Liver (tissue), 9 donors: ENCODE results near the gene MUSK. TPM values are rescaled to one million over a fixed set of nuclear protein-coding genes. Genes with fewer than 3 reads are reported as not detected.

Experiments used
- DNase-seq: peaks from one replicate; pipeline ENCODE4 v3.0.0-alpha.2; 2017; ENCODE audit warnings: low spot score
- H3K27ac ChIP-seq, 2 donors: one replicate each; pipeline ENCODE4 v1.7.0; 2013; ENCODE audit warnings: inconsistent platforms in 2 of 2, low read length in 2 of 2, control low read depth in 1 of 2, low read depth in 1 of 2, mild to moderate bottlenecking in 1 of 2
- H3K27me3 ChIP-seq, 4 donors: one replicate each; pipeline versions ENCODE4 v1.6.1 to v1.7.0; 2013; ENCODE audit warnings: low read length in 3 of 4, inconsistent platforms in 1 of 4, mild to moderate bottlenecking in 1 of 4, moderate library complexity in 1 of 4; ENCODE audit not compliant: control insufficient read depth in 4 of 4, insufficient read depth in 4 of 4
- H3K36me3 ChIP-seq, 4 donors: one replicate each; pipeline versions ENCODE4 v1.6.1 to v1.7.0; 2013; ENCODE audit warnings: low read length in 3 of 4, mild to moderate bottlenecking in 3 of 4, low read depth in 1 of 4, moderate library complexity in 1 of 4; ENCODE audit not compliant: control insufficient read depth in 4 of 4, insufficient read depth in 3 of 4
- H3K4me1 ChIP-seq, 4 donors: one replicate each; pipeline versions ENCODE4 v1.6.1 to v1.7.0; 2013; ENCODE audit warnings: low read length in 3 of 4, mild to moderate bottlenecking in 3 of 4, moderate library complexity in 1 of 4; ENCODE audit not compliant: control insufficient read depth in 4 of 4, insufficient read depth in 4 of 4
- H3K4me3 ChIP-seq, 3 donors: one replicate each; pipeline versions ENCODE4 v1.6.1 to v1.7.0; 2013; ENCODE audit warnings: low read length in 3 of 3, control low read depth in 1 of 3, low read depth in 1 of 3, mild to moderate bottlenecking in 1 of 3
- H3K9ac ChIP-seq, 2 donors: one replicate each; pipeline ENCODE4 v1.7.0; 2013; ENCODE audit warnings: low read length in 2 of 2, mild to moderate bottlenecking in 2 of 2, moderate library complexity in 2 of 2, control low read depth in 1 of 2, low read depth in 1 of 2
- H3K9me3 ChIP-seq, 4 donors: one replicate each; pipeline versions ENCODE4 v1.6.1 to v1.7.0; 2013; ENCODE audit warnings: low read length in 3 of 4; ENCODE audit not compliant: control insufficient read depth in 4 of 4
- EGR1 ChIP-seq, 2 donors: IDR thresholded peaks; 2 replicates each; pipeline ENCODE4 v1.6.1; 2016 to 2018; ENCODE audit warnings: antibody characterized with exemption in 2 of 2, low read depth in 2 of 2
- FOXA1 ChIP-seq: IDR thresholded peaks from 2 replicates; pipeline ENCODE4 v1.6.1; 2016; ENCODE audit warnings: antibody characterized with exemption
- FOXA2 ChIP-seq: IDR thresholded peaks from 2 replicates; pipeline ENCODE4 v1.6.1; 2016; ENCODE audit warnings: antibody characterized with exemption
- GABPA ChIP-seq, 2 donors: IDR thresholded peaks in 1 of 2; conservative IDR thresholded peaks in 1 of 2; 2 replicates each; pipeline ENCODE4 v1.6.1; 2016; ENCODE audit warnings: antibody characterized with exemption in 2 of 2, mild to moderate bottlenecking in 1 of 2, moderate library complexity in 1 of 2
- HNF4A ChIP-seq, 2 donors: conservative IDR thresholded peaks; 2 replicates each; pipeline ENCODE4 v1.6.1; 2016; ENCODE audit warnings: antibody characterized with exemption in 2 of 2, mild to moderate bottlenecking in 2 of 2
- HNF4G ChIP-seq: IDR thresholded peaks from 2 replicates; pipeline ENCODE4 v1.6.1; 2016; ENCODE audit warnings: antibody characterized with exemption
- JUND ChIP-seq, 2 donors: IDR thresholded peaks; 2 replicates each; pipeline ENCODE4 v1.6.1; 2016; ENCODE audit warnings: antibody characterized with exemption in 2 of 2
- NR2F2 ChIP-seq: IDR thresholded peaks from 2 replicates; pipeline ENCODE4 v1.6.1; 2016; ENCODE audit warnings: antibody characterized with exemption
- RAD21 ChIP-seq, 2 donors: IDR thresholded peaks; 2 replicates each; pipeline ENCODE4 v1.6.1; 2016; ENCODE audit warnings: antibody characterized with exemption in 2 of 2, mild to moderate bottlenecking in 2 of 2
- RXRA ChIP-seq, 2 donors: IDR thresholded peaks; 2 replicates each; pipeline ENCODE4 v1.6.1; 2017 to 2018; ENCODE audit warnings: antibody characterized with exemption in 2 of 2, mild to moderate bottlenecking in 1 of 2
- SP1 ChIP-seq: IDR thresholded peaks from 2 replicates; pipeline ENCODE4 v1.6.1; 2018; ENCODE audit warnings: antibody characterized with exemption, mild to moderate bottlenecking
- TAF1 ChIP-seq: conservative IDR thresholded peaks from 2 replicates; pipeline ENCODE4 v1.6.1; 2016; ENCODE audit warnings: antibody characterized with exemption, mild to moderate bottlenecking
- YY1 ChIP-seq: IDR thresholded peaks from 2 replicates; pipeline ENCODE4 v1.6.1; 2016; ENCODE audit warnings: antibody characterized with exemption, mild to moderate bottlenecking
- WGBS: extraction: QIAGEN DNeasy Blood & Tissue Kit; methylation state at CpG from one replicate; pipeline ENCODE4 v1.1.7; 2013; 5-methylcytosine and 5-hydroxymethylcytosine counted together
- polyA plus RNA-seq, 2 donors: library from polyadenylated mRNA; stranded (reverse) in 1 of 2; unstranded in 1 of 2; fragments of 200-250 nt in 1 of 2; fragments of >200 nt in 1 of 2; fragmentation: Nextera tagmentation in 1 of 2; extraction: Ambion mirVana in 1 of 2; gene quantifications; one replicate each; pipeline versions ENCODE4 v1.2.1 to v1.2.3, GENCODE V29; 2013 to 2015
- total RNA-seq, 2 donors: library from RNA; depleted of rRNA; stranded (reverse); fragments of >200 nt; gene quantifications; one replicate each; pipeline ENCODE4 v1.2.3, GENCODE V29; 2014
- TF ChIP-seq, protein P1 (sequence below): fragments of 150-350 bp; IDR thresholded peaks from 2 replicates; pipeline ENCODE4 v1.5.1; 2017; ENCODE audit warnings: improper control_type of control experiment, low read depth, low read length; ENCODE audit not compliant: missing input control
- TF ChIP-seq, protein P2 (sequence below): IDR thresholded peaks from 2 replicates; pipeline ENCODE4 v1.6.1; 2016; ENCODE audit warnings: antibody characterized with exemption
- TF ChIP-seq, protein P3 (sequence below): IDR thresholded peaks from 2 replicates; pipeline ENCODE4 v1.6.1; 2016; ENCODE audit warnings: antibody characterized with exemption
- TF ChIP-seq, protein P4 (sequence below): IDR thresholded peaks from 2 replicates; pipeline ENCODE4 v1.6.1; 2016; ENCODE audit warnings: antibody characterized with exemption
- donor health status: healthy.
- donor health status: healthy.
- donor health status: healthy.
- donor health status: healthy.
- donor health status: healthy.

The MUSK gene
- total and polyA plus RNA-seq, 4 donors: 0.05 to 0.17 (median 0.10) TPM; not detected in 1

DNA sequence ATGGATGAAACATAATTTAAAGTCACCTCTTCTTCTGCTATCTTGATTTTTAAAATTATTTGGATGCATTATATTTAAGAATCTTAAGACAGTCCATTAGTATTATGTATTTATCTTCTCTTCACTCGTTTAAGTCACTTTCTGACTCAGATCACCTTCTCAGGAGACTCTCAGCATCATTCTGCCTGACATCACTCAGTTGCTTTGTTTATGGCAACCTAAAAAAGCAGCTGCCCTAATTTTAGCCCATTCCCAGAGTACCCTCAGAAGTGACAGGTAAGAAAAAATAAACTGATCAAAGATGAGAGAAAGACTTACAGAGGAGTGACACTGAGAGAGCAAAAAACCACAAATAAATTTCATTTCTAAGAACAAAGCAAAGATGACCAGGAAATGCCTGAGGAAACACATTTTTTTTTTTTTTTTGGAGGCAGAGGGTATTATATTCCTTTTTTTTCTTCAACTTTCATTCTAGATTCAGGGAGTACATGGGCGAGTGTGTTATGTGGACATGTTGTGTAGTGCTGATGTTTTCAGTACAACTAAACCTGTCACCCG is 140.5 kb downstream of the MUSK start:
- no peaks in the 10 kb centered on the region for H3K9me3 ChIP-seq
- no peak overlapping the region for H3K4me3 ChIP-seq
- H3K9ac ChIP-seq: no peak overlapping the region
- no peaks in the 10 kb centered on the region for H3K36me3 ChIP-seq
- DNase-seq: no peak
- 81% methylated on average over 3 of the region's 3 CpGs for WGBS
- no peaks in the 10 kb centered on the region for H3K27me3 ChIP-seq
- no peak overlapping the region for H3K27ac ChIP-seq
- H3K4me1 ChIP-seq: no peaks in the 10 kb centered on the region
- TF ChIP-seq HNF4A (conservative IDR thresholded peaks at IDR 0.05): no peak
- TF ChIP-seq TAF1: no peak
- no peak for TF ChIP-seq GABPA (IDR thresholded peaks at IDR 0.05 in 1 of 2, conservative IDR thresholded peaks at IDR 0.05 in 1 of 2)
- TF ChIP-seq EGR1 (IDR thresholded peaks at IDR 0.05; ENCODE audit: low read depth in 2 of 2): no peak
- TF ChIP-seq JUND (IDR thresholded peaks at IDR 0.05): no peak
- no peak for TF ChIP-seq FOXA1
- no peak for TF ChIP-seq NR2F2
- TF ChIP-seq, protein P1, sequence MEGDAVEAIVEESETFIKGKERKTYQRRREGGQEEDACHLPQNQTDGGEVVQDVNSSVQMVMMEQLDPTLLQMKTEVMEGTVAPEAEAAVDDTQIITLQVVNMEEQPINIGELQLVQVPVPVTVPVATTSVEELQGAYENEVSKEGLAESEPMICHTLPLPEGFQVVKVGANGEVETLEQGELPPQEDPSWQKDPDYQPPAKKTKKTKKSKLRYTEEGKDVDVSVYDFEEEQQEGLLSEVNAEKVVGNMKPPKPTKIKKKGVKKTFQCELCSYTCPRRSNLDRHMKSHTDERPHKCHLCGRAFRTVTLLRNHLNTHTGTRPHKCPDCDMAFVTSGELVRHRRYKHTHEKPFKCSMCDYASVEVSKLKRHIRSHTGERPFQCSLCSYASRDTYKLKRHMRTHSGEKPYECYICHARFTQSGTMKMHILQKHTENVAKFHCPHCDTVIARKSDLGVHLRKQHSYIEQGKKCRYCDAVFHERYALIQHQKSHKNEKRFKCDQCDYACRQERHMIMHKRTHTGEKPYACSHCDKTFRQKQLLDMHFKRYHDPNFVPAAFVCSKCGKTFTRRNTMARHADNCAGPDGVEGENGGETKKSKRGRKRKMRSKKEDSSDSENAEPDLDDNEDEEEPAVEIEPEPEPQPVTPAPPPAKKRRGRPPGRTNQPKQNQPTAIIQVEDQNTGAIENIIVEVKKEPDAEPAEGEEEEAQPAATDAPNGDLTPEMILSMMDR: no peak
- TF ChIP-seq, protein P2, sequence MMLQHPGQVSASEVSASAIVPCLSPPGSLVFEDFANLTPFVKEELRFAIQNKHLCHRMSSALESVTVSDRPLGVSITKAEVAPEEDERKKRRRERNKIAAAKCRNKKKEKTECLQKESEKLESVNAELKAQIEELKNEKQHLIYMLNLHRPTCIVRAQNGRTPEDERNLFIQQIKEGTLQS: no peak
- TF ChIP-seq FOXA2: no peak
- no peak for TF ChIP-seq SP1

DNA sequence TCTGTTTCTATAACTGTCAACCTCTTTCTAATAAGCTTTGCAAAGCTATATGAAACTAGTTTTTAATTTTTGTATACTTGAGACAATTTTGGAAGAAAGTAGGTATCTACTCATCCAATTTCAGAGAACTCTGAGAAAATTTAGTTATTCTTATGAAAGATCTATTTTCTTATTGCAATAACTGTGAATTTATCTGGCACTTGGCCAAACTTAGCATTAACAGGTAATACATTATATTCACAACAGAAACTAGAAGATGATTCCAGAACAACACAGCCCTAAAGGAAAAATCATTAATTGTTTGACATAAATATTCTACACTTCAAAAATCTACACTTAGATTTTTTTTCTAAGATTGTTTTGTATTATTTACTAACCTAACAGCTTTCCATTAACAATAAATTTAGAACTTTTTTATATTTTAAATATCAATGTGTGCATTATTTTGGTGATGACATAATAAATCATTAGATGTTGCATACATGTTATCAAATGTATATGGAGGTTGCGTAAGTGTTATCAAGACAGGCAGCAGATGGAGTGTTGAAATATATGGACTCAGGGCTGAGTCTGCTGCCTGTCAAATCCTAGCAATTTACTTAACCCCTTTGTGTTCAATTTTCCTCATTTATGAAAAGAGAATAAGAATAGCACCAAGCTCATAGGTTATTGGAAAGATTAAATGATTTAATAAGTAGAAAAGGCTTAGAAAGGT is 141.8 kb downstream of the MUSK start:
- WGBS: 60% methylated on average over 1 of the region's 1 CpG
- no peaks in the 10 kb centered on the region for H3K9me3 ChIP-seq
- H3K4me3 ChIP-seq: no peak overlapping the region
- no peaks in the 10 kb centered on the region for H3K36me3 ChIP-seq
- no peak for DNase-seq
- H3K27me3 ChIP-seq: no peaks in the 10 kb centered on the region
- H3K9ac ChIP-seq: no peak overlapping the region
- TF ChIP-seq HNF4G: no peak
- no peak for TF ChIP-seq HNF4A (conservative IDR thresholded peaks at IDR 0.05)
- TF ChIP-seq FOXA1: no peak
- no peaks in the 10 kb centered on the region for H3K4me1 ChIP-seq
- H3K27ac ChIP-seq: no peak overlapping the region

DNA sequence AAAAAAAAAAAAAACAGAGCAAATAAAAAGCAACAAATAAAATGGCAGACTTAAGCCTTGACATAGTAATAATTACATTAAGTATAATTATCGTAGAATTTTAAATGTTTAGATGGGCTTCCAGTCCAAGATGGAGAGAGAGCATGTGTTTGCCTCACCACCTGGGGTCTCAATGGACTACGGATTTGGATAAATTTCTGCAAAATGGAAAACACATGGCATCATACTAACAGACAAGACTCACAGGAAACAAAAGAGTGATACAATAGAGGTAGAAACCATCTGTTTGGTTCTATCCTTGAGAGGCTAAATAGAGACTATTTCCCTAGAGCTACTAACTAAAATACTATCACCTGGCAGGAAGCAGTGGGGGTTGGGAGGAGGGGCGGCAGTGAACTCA is 144.3 kb downstream of the MUSK start:
- no peak for DNase-seq
- Histone ChIP-seq H3K36me3 (no peaks in the 10 kb centered on the region), H3K9me3 (no peaks in the 10 kb centered on the region), H3K27ac (no peak overlapping the region), H3K9ac (no peak overlapping the region), H3K4me3 (no peak overlapping the region), H3K27me3 (no peaks in the 10 kb centered on the region), H3K4me1 (no peaks in the 10 kb centered on the region)
- 81% methylated on average over 3 of the region's 3 CpGs for WGBS
- TF ChIP-seq TAF1: no peak
- no peak for TF ChIP-seq EGR1 (IDR thresholded peaks at IDR 0.05; ENCODE audit: low read depth in 2 of 2)
- TF ChIP-seq, protein P3, sequence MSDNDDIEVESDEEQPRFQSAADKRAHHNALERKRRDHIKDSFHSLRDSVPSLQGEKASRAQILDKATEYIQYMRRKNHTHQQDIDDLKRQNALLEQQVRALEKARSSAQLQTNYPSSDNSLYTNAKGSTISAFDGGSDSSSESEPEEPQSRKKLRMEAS: no peak
- no peak for TF ChIP-seq HNF4A (conservative IDR thresholded peaks at IDR 0.05)
- TF ChIP-seq YY1: no peak
- TF ChIP-seq, protein P2: no peak
- no peak for TF ChIP-seq GABPA (IDR thresholded peaks at IDR 0.05 in 1 of 2, conservative IDR thresholded peaks at IDR 0.05 in 1 of 2)
- TF ChIP-seq RAD21 (IDR thresholded peaks at IDR 0.05): no peak
- TF ChIP-seq RXRA (IDR thresholded peaks at IDR 0.05): no peak
- TF ChIP-seq, protein P1: no peak
- TF ChIP-seq, protein P4, sequence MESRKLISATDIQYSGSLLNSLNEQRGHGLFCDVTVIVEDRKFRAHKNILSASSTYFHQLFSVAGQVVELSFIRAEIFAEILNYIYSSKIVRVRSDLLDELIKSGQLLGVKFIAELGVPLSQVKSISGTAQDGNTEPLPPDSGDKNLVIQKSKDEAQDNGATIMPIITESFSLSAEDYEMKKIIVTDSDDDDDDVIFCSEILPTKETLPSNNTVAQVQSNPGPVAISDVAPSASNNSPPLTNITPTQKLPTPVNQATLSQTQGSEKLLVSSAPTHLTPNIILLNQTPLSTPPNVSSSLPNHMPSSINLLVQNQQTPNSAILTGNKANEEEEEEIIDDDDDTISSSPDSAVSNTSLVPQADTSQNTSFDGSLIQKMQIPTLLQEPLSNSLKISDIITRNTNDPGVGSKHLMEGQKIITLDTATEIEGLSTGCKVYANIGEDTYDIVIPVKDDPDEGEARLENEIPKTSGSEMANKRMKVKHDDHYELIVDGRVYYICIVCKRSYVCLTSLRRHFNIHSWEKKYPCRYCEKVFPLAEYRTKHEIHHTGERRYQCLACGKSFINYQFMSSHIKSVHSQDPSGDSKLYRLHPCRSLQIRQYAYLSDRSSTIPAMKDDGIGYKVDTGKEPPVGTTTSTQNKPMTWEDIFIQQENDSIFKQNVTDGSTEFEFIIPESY: no peak
